ENCODE data around the gene ZMAT2. TPM values are rescaled to one million over a fixed set of nuclear protein-coding genes. Genes with fewer than 3 reads are reported as not detected.
A peak's percentile ranks its signal among the peaks of the same experiment; 100 is the strongest.

Gene ZMAT2
- total RNA-seq, 6 donors from 2014 or later: 18.5 to 49.9 (median 35.0) TPM

GRCh38 chr5:140671472-140672125 is 28.6 kb upstream of the ZMAT2 start:
- no peak overlapping the region for H3K4me3 ChIP-seq
- no peaks in the 10 kb centered on the region for H3K27me3 ChIP-seq
- TF ChIP-seq CTCF (IDR thresholded peaks at IDR 0.05): no peak
- no peak for TF ChIP-seq POLR2A (IDR thresholded peaks at IDR 0.05)
- no peak for TF ChIP-seq EP300 (IDR thresholded peaks at IDR 0.05)
- TF ChIP-seq POLR2AphosphoS5 (IDR thresholded peaks at IDR 0.05): no peak
- H3K36me3 ChIP-seq: peaks cover 21 to 94% (median 71%) of the 10 kb centered on the region in 4 donors
- H3K4me1 ChIP-seq: peaks cover 0 to 5% (median under 1%) of the 10 kb centered on the region in 4 donors
- DNase-seq: peak in 1 of 2 donors; percentile 11
- ATAC-seq (ENCODE audit: low FRiP score in 2 of 2): no peak
- 90 to 94% methylated on average over 1 to 6 of the region's 7 CpGs for WGBS, 2 donors
- H3K27ac ChIP-seq: no peak overlapping the region
- H3K9me3 ChIP-seq: no peaks in the 10 kb centered on the region

- Histone ChIP-seq H3K9me3 (no peaks in the 10 kb centered on the region), H3K4me3 (peak overlapping the region in 1 of 4 donors; percentile 17), H3K27me3 (no peaks in the 10 kb centered on the region), H3K27ac (no peak overlapping the region), H3K36me3 (peaks cover 29 to 100% (median 80%) of the 10 kb centered on the region in 4 donors), H3K4me1 (peaks cover 0 to under 1% (median 0%) of the 10 kb centered on the region in 4 donors)
- TF ChIP-seq EP300 (IDR thresholded peaks at IDR 0.05): no peak
- TF ChIP-seq POLR2AphosphoS5 (IDR thresholded peaks at IDR 0.05): no peak
- TF ChIP-seq POLR2A (IDR thresholded peaks at IDR 0.05): no peak
- no peak for TF ChIP-seq CTCF (IDR thresholded peaks at IDR 0.05)
- ATAC-seq (ENCODE audit: low FRiP score in 2 of 2) (peak in 1 of 2 donors; percentile 54), DNase-seq (peak; percentile 49 to 82)
- WGBS, 2 donors: 88% methylated on average over 17 to 69 of the region's 70 CpGs
These were observed 27.6 kb upstream of the ZMAT2 start for GRCh38 chr5:140672455-140673186.

GRCh38 chr5:140673187-140673976 is 26.9 kb upstream of the ZMAT2 start, which contains the start of gene DND1:
DND1 (minus strand) TSS chr5:140673576; CDS start chr5:140673542, 34 bp downstream.
- DNase-seq: peak in 1 of 2 donors; percentile 77
- no peaks in the 10 kb centered on the region for H3K27me3 ChIP-seq
- no peak within 1 kb of the TSS for H3K27ac ChIP-seq
- H3K4me3 ChIP-seq: peak within 1 kb of the TSS in 1 of 4 donors; percentile 17
- peak in 1 of 2 donors; percentile 19 for ATAC-seq (ENCODE audit: low FRiP score in 2 of 2)
- no peaks in the 10 kb centered on the region for H3K9me3 ChIP-seq
- no peak for TF ChIP-seq CTCF (IDR thresholded peaks at IDR 0.05)
- no peak for TF ChIP-seq EP300 (IDR thresholded peaks at IDR 0.05)
- TF ChIP-seq POLR2AphosphoS5 (IDR thresholded peaks at IDR 0.05): no peak
- TF ChIP-seq POLR2A (IDR thresholded peaks at IDR 0.05): no peak
- peaks cover 30 to 100% (median 75%) of the 10 kb centered on the region in 4 donors for H3K36me3 ChIP-seq
- H3K4me1 ChIP-seq: no peaks in the 10 kb centered on the region
- WGBS, 2 donors: 89 to 92% methylated on average over 34 to 45 of the region's 45 CpGs

GRCh38 chr5:140674211-140674610 is 26.0 kb upstream of the ZMAT2 start:
- TF ChIP-seq POLR2A (IDR thresholded peaks at IDR 0.05): no peak
- TF ChIP-seq POLR2AphosphoS5 (IDR thresholded peaks at IDR 0.05): no peak
- no peak for TF ChIP-seq EP300 (IDR thresholded peaks at IDR 0.05)
- no peak for TF ChIP-seq CTCF (IDR thresholded peaks at IDR 0.05)
- H3K36me3 ChIP-seq: peaks cover 26 to 100% (median 71%) of the 10 kb centered on the region in 4 donors
- H3K4me1 ChIP-seq: no peaks in the 10 kb centered on the region
- H3K9me3 ChIP-seq: no peaks in the 10 kb centered on the region
- no peak for ATAC-seq (ENCODE audit: low FRiP score in 2 of 2)
- H3K4me3 ChIP-seq: no peak overlapping the region
- H3K27ac ChIP-seq: no peak overlapping the region
- H3K27me3 ChIP-seq: no peaks in the 10 kb centered on the region
- 89 to 92% methylated on average over 2 of the region's 2 CpGs for WGBS, 2 donors
- DNase-seq: no peak

All from upper lobe of left lung (tissue), 6 donors.